Activated CD4-positive, CD25-positive, alpha-beta regulatory T cell treated with anti-CD3 and anti-CD28 coated beads, Interleukin-2, amount 50 U/mL, for 72 hours (primary cell): ENCODE data around the gene EIPR1.

Experiments
- DNase-seq: peaks from one replicate; pipeline ENCODE4 v3.0.0; 2021

Gene EIPR1

GRCh38 chr2:3321825-3322224, 55.8 kb downstream of the EIPR1 start:
- no peak for DNase-seq

GRCh38 chr2:3320910-3321605, 56.6 kb downstream of the EIPR1 start:
- no peak for DNase-seq

DNA sequence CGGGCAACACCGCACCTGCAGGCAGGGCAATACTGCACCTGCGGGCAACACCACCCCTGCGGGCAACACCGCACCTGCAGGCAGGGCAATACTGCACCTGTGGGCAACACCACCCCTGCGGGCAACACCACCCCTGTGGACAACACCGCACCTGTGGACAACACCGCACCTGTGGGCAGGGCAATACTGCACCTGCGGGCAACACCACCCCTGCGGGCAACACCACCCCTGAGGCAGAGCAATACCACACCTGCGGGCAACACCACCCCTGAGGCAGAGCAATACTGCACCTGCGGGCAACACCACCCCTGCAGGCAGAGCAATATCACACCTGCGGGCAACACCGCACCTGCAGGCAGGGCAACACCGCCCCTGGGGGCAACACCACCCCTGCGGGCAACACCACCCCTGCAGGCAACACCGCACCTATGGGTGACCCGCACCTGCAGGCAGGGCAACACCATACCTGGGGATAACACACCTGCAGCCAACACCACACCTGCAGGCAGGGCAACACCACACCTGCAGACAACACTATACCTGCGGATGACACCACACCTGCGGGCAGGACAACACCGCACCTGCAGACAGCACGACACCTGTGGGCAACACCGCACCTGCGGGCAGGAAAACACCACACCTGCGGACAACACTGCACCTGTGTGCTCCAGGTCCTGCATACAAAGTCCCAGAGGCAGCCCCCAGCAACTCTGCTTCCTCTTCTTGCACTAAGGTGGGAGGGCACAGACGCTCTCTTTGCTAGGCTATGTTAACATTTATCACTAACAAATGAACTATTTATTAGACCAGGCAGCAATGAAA, 57.7 kb downstream of the EIPR1 start:
- DNase-seq = no peak

- DNase-seq = no peak
These were observed 58.5 kb downstream of the EIPR1 start for GRCh38 chr2:3319134-3319533.

DNA sequence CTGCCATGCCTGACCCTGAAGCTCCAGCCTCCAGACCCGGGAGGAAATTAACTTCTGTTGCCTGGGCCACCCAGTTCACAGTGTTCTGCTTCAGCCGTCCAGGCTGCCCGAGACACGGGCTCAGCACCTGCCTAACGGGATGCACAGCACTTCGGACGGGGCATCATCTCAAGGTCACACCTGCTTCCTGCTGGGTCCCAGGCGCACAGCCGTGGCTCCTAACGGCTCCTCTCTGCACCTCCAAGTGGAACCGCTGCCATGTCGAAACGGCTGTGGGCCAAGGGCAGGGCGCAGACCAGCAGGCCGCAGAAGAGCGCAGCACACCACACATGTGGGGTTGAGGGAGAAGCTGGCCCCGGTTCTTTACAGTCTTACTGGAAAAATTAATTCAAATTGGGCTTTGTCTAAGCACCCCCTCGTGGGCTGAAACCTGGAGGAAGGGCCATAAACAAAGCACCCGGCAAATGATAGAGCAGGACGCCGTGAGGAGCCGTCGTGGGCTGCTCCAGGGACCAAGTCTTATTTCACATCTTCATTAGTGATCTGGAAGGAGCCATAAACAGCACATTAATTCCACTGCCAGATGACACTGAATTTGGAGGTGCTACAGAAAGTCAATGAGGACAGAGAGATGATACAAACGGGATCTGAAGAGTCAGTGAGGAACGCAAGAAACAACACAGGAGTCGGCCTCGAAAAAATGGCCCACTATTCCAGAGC, 59.6 kb downstream of the EIPR1 start:
- no peak for DNase-seq

- DNase-seq = no peak
These were observed 60.3 kb downstream of the EIPR1 start for GRCh38 chr2:3317277-3317685.

DNA sequence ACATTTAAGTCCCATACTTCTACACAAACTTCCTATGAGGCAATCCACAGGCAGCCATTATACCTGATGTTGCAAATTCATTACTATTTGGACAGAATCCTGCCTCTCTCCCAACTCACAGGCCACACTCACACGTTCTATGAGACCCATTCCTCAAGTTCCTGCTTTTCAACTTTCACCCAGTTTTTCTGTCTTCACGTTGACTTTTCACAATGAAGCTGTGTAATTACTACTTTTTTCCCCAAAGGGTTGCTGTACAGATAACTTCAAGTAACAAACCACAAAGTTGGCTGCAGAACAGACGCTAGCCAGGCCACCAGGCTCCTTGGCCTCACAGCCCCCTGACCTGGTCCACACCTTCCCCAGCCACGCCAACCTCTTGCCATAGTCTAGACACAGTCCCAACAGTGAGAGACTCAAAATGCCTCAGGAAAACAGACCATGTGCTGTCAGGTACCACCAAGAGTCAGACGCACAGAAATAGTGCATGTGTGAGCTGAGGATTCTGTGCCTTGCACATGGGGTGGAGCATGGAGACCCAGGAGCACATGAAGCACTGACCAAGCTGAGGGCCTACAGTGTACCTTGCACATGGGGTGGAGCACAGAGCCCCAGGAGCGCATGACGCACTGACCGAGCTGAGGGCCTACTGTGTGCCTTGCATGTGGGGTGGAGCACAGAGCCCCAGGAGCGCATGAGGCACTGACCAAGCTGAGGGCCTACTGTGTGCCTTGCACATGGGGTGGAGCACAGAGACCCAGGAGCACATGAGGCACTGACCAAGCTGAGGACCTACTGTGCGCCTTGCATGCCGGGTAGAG, 61.0 kb downstream of the EIPR1 start:
- DNase-seq = no peak

GRCh38 chr2:3314626-3315025, 63.0 kb downstream of the EIPR1 start:
- no peak for DNase-seq

GRCh38 chr2:3313781-3314375, 63.7 kb downstream of the EIPR1 start:
- no peak for DNase-seq

DNA sequence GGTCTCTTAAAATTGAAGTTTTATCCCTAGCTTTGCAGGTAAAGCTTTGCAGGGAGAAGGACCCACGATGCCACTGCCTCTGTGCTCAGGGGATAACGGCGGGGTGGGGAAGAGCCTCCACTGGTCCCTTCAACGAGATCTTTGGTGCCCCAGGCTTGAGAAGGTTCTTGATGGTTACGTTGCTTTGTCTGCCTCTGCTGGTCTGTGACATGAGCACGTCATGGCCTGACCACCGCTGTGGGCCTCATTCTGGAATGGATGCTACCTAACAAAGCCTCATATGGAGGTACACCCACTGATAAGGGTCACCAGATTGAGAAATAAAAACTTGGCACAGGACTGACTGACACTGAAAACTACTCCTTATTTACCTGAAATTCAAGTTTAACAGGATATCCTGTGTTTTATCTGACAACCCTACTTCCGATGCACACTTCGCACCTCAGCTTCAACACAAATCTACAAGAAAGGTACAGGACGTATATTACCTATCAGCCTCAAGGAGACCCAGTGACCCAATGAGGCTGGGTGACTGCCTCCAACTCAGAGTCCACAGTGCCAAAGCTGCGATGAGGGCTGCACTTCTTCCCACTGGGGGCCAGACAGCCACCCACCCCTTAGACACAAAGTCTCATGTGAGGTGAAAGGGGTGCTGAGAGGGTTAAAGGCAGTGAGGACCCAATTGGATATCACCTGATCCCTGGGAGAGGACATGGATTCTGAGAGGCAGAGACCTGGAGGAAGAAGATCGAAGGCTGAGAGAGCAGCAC, 64.9 kb downstream of the EIPR1 start:
- no peak for DNase-seq

GRCh38 chr2:3311601-3312000, 66.0 kb downstream of the EIPR1 start:
- no peak for DNase-seq

GRCh38 chr2:3309496-3310355, 67.9 kb downstream of the EIPR1 start:
- DNase-seq = no peak

DNA sequence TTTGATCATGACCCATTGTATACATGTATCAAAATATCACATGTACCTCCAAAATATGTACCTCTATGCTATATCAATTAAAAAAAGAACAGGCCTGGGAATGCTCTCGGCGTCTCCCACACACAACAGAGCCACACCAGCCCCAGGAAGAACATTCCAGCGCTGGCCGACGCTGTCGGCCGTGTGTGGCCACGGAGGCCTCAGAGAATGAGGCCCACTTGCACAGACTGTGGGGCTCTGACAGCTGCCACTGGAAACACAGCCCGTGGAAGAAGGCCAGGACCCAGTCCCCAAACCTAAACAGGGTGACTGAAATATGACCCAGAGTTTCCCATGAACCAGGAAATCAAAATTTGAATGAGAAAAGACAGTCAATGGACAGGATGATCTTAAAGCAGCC, 69.7 kb downstream of the EIPR1 start:
- DNase-seq = no peak

DNA sequence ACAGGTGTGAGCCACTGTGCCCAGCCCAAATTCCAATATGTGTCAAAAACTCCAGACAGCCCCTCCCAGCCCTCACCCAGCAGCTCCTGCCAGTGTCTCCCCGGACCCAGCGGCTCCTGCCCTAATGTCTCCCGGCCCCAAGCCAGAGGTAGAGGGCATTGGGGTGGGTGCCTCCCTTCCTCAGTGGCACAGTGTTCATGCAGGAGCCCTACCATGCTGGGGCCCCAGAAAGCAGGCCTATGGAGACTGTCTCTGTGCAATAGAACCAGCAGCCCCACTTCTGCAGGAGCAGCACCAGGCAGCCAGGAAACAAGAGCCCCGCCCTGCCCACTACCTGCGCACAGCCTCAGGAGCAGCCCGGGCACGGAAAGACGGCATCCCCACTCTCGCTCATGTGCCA, 70.4 kb downstream of the EIPR1 start:
- DNase-seq = no peak

GRCh38 chr2:3305952-3306351, 71.7 kb downstream of the EIPR1 start:
- DNase-seq = no peak

- no peak for DNase-seq
These were observed 72.2 kb downstream of the EIPR1 start for GRCh38 chr2:3305431-3305830.

DNA sequence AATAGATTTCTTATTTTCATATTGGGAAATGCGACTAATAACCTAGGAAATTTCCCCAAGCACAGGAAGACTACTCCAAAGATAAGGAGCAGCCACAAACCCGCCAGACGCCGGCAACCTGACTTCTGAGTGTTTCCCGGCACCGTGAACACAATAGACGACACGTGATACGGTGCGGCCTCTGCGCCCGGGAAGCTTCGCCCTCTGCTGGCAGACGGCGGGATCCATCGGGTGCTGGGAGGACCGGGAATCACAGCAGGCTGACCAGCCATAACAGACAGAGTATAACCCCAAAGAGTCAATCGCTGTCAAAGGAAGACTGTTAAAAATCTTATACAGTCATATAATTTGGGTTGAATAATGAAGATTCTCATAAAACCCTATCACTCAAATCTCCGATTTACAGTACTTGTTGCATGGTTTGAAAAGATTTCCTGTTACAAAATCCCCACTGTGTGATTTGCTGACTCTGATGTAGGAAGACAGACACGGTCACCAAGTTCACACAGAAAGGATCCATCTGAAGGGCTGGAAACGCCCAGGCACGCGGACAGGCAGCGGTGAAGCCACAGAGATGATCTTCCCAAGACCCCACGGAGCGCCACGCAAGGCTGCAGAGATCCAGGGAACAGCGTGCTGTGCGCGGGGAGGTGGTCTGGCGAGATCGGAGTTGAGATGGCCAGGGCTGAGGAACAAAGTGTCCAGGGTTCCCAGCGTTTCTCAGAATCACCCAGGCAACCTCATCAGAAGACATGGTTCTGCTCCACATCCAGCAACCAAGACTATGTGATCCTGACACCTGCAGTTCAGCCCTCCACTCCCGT, 73.8 kb downstream of the EIPR1 start:
- peak; percentile 82 for DNase-seq

DNA sequence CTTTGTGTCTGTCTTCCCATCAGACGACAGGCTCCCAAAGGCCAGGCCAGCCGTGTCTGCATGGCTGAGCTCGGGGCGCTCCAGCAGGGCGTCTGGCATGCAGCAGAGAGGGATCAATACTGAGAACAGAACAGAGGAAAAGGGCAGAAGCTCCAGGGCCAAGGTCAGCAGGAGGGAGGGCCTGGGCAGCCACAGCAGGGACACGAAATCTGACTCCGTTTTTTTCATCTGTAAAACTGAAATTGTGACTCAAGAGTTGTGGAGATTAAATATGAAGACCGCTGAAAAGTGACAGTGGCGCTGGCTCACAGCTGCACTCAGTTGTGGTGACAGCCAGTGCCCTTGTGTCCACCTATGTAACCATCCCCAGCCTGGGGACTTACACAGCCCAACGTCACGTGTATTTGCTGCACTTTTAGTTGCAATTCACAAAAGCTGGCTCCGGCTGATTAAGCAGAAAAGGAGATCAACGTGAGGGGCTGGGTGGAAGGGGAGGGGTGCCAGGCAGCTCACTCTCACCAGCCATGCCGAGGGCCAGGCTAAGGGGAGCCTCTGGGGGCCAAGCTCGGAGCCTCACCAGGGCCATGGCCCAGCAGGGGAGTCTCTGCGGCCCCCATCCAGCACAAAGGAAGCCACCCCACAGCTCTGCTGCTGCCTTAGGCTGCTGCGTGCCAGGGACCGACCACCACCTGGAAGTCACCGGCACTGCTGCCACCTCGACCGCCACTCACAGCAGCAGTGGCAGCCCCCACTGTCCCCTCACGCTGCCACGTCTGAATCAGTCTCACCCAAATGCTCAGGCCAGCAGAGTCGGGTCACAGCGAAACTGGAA, 74.7 kb downstream of the EIPR1 start:
- DNase-seq = no peak

- no peak for DNase-seq
These were observed 75.2 kb downstream of the EIPR1 start for GRCh38 chr2:3302421-3302750.
